MCF 10A (cell line): ENCODE results near the gene CRHR1. TPM values are rescaled to one million over a fixed set of nuclear protein-coding genes. Genes with fewer than 3 reads are reported as not detected.

Experiments
- BruUV-seq: library from RNA; stranded (reverse); fragments of 400-500 nt; replicated peaks from 2 replicates; lab custom pipeline; 2021; lab: Mats Ljungman, UMichigan
- CTCF ChIA-PET: fragments of 300-600 bp; sonication (Branson Sonifier 250); formaldehyde crosslinking; extraction: SDS; loops from one replicate; lab custom pipeline; 2021; ENCODE audit warnings: antibody characterized with exemption, inconsistent platforms; lab: Yijun Ruan, JAX
- POLR2A ChIA-PET: fragments of 300-600, 350-650 bp; sonication (Branson Sonifier 250); formaldehyde crosslinking; extraction: SDS; loops from one replicate; lab custom pipeline; 2020; ENCODE audit warnings: antibody characterized with exemption, inconsistent platforms; lab: Yijun Ruan, JAX
- DNase-seq: peaks from one replicate; pipeline ENCODE4 v3.0.0-alpha.2; 2018; ENCODE audit not compliant: unreplicated experiment
- H3K27ac Mint-ChIP-seq: one replicate; pipeline ENCODE4 v1.8.0; 2022; ENCODE audit warnings: mild to moderate bottlenecking, low read depth, mixed read lengths; ENCODE audit not compliant: unreplicated experiment
- H3K27me3 Mint-ChIP-seq: one replicate; pipeline ENCODE4 v1.8.0; 2022; ENCODE audit warnings: mixed read lengths; ENCODE audit not compliant: insufficient read depth, unreplicated experiment
- H3K36me3 Mint-ChIP-seq: one replicate; pipeline ENCODE4 v1.8.0; 2022; ENCODE audit warnings: mild to moderate bottlenecking, moderate library complexity, mixed read lengths; ENCODE audit not compliant: insufficient read depth, unreplicated experiment
- H3K4me1 Mint-ChIP-seq: one replicate; pipeline ENCODE4 v1.8.0; 2022; ENCODE audit warnings: mixed read lengths; ENCODE audit not compliant: insufficient read depth, unreplicated experiment
- H3K4me3 Mint-ChIP-seq: one replicate; pipeline ENCODE4 v1.8.0; 2022; ENCODE audit warnings: mild to moderate bottlenecking, moderate library complexity, mixed read lengths; ENCODE audit not compliant: unreplicated experiment
- H3K9me3 Mint-ChIP-seq: one replicate; pipeline ENCODE4 v1.8.0; 2022; ENCODE audit warnings: mixed read lengths; ENCODE audit not compliant: unreplicated experiment
- CTCF ChIP-seq: fragments of 200-600 bp; IDR thresholded peaks from one replicate; pipeline ENCODE4 v1.8.0; 2022; ENCODE audit warnings: antibody characterized with exemption, mild to moderate bottlenecking; ENCODE audit not compliant: unreplicated experiment
- intact Hi-C: fragments of 100-400 bp; cut with micrococcal nuclease; formaldehyde crosslinking; loops from 2 replicates; pipeline ENCODE4 v1.14.1; 2022
- total RNA-seq: library from RNA; stranded (reverse); gene quantifications from 2 replicates; pipeline ENCODE4 v1.2.3, GENCODE V29; 2022

Gene CRHR1
- total RNA-seq, 1 experiment from 2014 or later: not detected

GRCh38 chr17:45791935-45792334, 7.8 kb downstream of the CRHR1 start:
- TF ChIP-seq CTCF: no peak
- POLR2A ChIA-PET: interaction anchor here (1.0 kb wide), 1 partner anchor 72 kb away, joined by 3 read pairs; no protein-coding TSS in a partner anchor
- Mint-ChIP-seq H3K36me3 (peaks cover 5% of the 10 kb centered on the region), H3K27me3 (peaks cover 88% of the 10 kb centered on the region), H3K27ac (no peak overlapping the region), H3K4me1 (peaks cover 7% of the 10 kb centered on the region), H3K9me3 (no peaks in the 10 kb centered on the region), H3K4me3 (no peak overlapping the region)
- CTCF ChIA-PET: interaction anchor here (1.1 kb wide), 1 partner anchor 122 kb away, joined by 3 read pairs; no protein-coding TSS in a partner anchor
- BruUV-seq: no TSS peak
- peak; percentile 51 for DNase-seq
- intact Hi-C loops: no loop called here

- POLR2A ChIA-PET: interaction anchor here (1.0 kb wide), 1 partner anchor 73 kb away, joined by 3 read pairs; no protein-coding TSS in a partner anchor
Measured at GRCh38 chr17:45792437-45792836, 8.3 kb downstream of the CRHR1 start.

GRCh38 chr17:45792995-45793755, 9.1 kb downstream of the CRHR1 start:
- no peak overlapping the region for H3K4me3 Mint-ChIP-seq
- ChIA-PET POLR2A (no interaction called here), CTCF (interaction anchor here (1.1 kb wide), 1 partner anchor 123 kb away, joined by 3 read pairs; no protein-coding TSS in a partner anchor)
- H3K9me3 Mint-ChIP-seq: no peaks in the 10 kb centered on the region
- intact Hi-C loops: no loop called here
- H3K36me3 Mint-ChIP-seq: peaks cover 5% of the 10 kb centered on the region
- BruUV-seq: no TSS peak
- H3K27me3 Mint-ChIP-seq: peaks cover 95% of the 10 kb centered on the region
- H3K27ac Mint-ChIP-seq: no peak overlapping the region
- no peak for TF ChIP-seq CTCF
- H3K4me1 Mint-ChIP-seq: peaks cover 7% of the 10 kb centered on the region
- no peak for DNase-seq

More at GRCh38 chr17:45792437-45792836, 8.3 kb downstream of the CRHR1 start:
- CTCF ChIA-PET: interaction anchor here (0.6 to 1.1 kb wide), 2 partner anchors 122 to 131 kb away, joined by 3 read pairs; no protein-coding TSS in a partner anchor
- BruUV-seq: no TSS peak
- H3K27ac Mint-ChIP-seq: no peak overlapping the region
- H3K4me1 Mint-ChIP-seq: peaks cover 7% of the 10 kb centered on the region
- no peak for TF ChIP-seq CTCF
- H3K36me3 Mint-ChIP-seq: peaks cover 5% of the 10 kb centered on the region
- H3K27me3 Mint-ChIP-seq: peaks cover 93% of the 10 kb centered on the region
- H3K4me3 Mint-ChIP-seq: no peak overlapping the region
- intact Hi-C loops: no loop called here
- H3K9me3 Mint-ChIP-seq: no peaks in the 10 kb centered on the region
- no peak for DNase-seq

GRCh38 chr17:45793999-45794540, 9.9 kb downstream of the CRHR1 start:
- H3K36me3 Mint-ChIP-seq: peaks cover 5% of the 10 kb centered on the region

More at GRCh38 chr17:45793999-45794540, 9.9 kb downstream of the CRHR1 start:
- Mint-ChIP-seq H3K4me1 (peaks cover 7% of the 10 kb centered on the region), H3K4me3 (no peak overlapping the region), H3K9me3 (no peaks in the 10 kb centered on the region), H3K27me3 (peaks cover 86% of the 10 kb centered on the region), H3K27ac (no peak overlapping the region)
- no TSS peak for BruUV-seq
- TF ChIP-seq CTCF: no peak
- ChIA-PET CTCF (no interaction called here), POLR2A (no interaction called here)
- no peak for DNase-seq
- intact Hi-C loops: no loop called here
